ENCODE measurements around the gene TSPAN14.

DNA sequence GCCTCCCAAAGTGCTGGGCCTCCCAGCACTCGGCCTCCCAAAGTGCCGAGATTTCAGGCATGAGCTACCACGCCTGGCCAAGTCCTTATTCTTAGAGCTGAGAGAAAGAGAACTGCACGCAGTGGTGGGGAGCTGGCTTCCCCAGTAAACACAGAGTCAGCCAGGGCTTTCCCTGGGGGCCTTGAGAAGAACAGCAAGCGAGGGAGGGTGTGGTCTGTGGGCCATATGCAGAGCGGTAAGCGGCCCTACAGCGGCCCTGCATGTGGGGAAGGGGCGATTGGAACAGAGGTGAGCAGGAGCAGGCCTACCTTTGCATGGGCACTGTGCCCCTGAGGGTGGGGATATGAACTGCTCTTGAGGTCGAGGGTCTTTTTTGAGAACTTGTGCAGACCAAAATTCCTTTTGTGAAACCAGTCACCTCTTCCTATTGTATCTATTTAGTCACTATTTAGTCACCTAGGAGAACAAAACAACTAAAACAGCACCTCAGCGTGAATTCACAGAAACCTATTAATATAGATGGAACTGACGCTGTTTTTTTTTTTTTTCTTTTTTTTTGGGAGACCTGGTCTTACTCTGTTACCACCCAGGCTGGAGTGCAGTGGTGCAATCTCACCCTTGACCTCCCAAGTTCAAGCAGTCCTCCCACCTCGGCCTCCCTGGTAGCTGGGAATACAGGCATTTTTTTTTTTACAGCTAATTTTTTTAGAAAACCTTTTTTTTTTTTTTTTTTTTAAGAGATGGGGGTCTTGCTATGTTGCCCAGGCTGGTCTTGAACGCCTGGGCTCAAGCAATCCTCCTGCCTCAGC, 46.7 kb downstream of the TSPAN14 start:
- TF ChIP-seq, protein P1, sequence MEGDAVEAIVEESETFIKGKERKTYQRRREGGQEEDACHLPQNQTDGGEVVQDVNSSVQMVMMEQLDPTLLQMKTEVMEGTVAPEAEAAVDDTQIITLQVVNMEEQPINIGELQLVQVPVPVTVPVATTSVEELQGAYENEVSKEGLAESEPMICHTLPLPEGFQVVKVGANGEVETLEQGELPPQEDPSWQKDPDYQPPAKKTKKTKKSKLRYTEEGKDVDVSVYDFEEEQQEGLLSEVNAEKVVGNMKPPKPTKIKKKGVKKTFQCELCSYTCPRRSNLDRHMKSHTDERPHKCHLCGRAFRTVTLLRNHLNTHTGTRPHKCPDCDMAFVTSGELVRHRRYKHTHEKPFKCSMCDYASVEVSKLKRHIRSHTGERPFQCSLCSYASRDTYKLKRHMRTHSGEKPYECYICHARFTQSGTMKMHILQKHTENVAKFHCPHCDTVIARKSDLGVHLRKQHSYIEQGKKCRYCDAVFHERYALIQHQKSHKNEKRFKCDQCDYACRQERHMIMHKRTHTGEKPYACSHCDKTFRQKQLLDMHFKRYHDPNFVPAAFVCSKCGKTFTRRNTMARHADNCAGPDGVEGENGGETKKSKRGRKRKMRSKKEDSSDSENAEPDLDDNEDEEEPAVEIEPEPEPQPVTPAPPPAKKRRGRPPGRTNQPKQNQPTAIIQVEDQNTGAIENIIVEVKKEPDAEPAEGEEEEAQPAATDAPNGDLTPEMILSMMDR (IDR thresholded peaks at IDR 0.05; ENCODE audit: insufficient read depth, low read length, poor library complexity, severe bottlenecking), result no peak
- no peak for TF ChIP-seq EZH2phosphoT487 (conservative IDR thresholded peaks at IDR 0.05; ENCODE audit: low read length)
